Measurements from ENCODE around the gene CDC34.

Gene CDC34

GRCh38 chr19:585551-586110 lies 54.1 kb downstream of the CDC34 start:
- DNase-seq = no peak

DNA sequence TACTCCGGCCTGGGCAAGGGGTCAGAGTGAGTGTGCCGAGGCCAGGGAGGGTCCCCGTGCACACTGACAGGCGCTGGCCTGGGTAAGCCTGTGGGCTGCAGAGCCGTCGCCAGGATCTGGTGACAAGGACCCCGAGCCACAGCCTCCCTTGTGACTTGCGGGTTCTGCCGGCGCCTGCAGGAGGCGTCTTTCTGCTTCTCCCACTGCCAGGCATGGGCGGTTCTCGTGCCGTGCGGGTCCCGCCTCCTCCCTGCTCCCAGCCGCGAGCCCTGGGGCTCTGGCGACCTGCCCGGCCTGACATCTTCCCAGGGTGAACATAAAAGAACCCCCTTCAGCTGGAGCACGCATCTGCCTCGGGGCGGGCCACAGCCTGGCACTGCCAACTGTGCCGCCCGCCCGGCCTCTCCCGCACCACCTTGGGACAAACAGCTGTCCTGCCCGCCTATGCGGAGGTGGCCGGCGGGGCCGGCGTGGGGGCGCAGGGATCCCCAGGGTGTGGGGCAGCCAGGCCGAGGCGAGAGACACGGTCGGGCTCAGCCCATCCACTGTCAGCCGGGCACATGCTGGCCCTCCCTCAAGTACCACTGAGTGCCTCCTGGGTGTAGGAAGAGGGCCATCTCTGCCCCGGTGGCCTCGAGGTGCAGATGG lies 56.7 kb downstream of the CDC34 start:
- peak in 57 of 58 donors; percentile 31 to 94 (median 81) for DNase-seq

- peak in 6 of 58 donors; percentile 33 to 64 (median 47) for DNase-seq
These were observed 57.5 kb downstream of the CDC34 start for GRCh38 chr19:588741-589692.

GRCh38 chr19:589693-590395 lies 58.3 kb downstream of the CDC34 start, which contains the start of gene HCN2:
TSS of gene HCN2 (plus strand) at chr19:589881. CDS start at chr19:589946, 65 bp downstream.
- no peak for DNase-seq

GRCh38 chr19:590396-590745 lies 58.8 kb downstream of the CDC34 start:
- no peak for DNase-seq

DNA sequence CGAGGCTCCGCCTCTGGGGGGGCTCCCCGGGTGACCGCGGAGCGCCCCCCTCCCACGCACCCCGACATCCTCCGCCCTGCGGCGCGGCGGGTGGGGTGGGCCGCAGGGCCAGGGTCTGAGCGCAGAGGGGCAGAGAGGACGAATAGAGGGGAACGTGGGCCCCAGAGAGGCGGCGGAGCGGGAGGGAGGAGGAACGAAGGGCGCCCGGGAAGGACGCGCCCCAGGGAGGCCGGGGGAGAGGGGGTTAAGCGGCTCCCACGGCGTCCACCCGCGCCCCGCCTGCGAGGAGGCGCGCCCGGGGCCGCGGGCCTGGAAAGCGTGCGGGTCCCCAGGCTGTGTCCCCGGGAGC lies 59.2 kb downstream of the CDC34 start:
- DNase-seq = no peak

DNA sequence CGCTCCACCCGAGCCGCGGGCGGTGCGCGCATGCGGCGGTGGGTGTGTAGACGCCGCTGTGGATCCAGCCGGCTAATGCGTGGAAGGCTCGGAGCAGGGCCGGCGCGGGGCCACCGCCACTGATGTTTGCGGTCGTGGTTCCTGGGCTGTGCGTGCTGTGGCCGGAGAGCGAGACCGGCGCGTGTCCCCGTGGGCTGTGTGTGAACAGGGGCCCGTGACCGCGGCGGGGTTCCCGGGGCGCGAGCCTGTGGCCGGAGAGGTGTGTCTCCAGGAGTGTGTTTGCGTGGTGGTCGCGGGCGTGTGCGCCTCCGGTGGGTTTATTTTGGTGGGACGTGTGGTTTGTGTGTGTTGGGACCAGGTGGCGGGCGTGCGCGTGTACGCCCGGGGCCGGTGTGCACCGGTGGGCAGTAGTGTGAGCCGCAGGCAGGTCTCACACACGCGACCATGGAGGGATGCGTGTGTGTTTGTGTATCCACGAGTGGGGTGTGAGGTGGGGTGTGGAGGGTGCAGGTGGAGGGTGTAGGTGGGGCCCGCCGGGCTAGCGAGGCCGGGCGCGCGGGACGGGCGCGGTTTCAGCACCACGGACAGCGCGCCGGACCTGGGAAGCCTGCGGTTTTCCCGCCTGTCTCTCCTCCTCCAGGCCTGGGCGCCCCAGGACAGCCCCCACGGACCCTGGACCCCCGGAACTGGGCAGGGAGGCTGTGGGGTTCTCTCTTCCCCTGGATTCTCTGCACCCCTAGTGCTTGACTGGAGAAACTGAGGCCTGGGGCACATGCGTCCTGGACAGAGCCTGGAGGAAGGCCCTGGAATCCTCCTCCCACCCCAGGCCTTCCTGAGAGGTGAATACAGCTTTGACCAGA lies 59.8 kb downstream of the CDC34 start:
- DNase-seq = peak in 6 of 58 donors; percentile 22 to 39 (median 26)

Measured in anterior cingulate cortex (tissue), 58 donors.